GM19238 (cell line): ENCODE data around the gene ZSWIM4.
"Not testable (repeated sequence)": the region's sequence is repeated elsewhere in the genome, so short reads cannot be mapped to it uniquely, and the experiment has no call there.

ENCODE experiments used
- DNase-seq: peaks from one replicate; pipeline ENCODE4 v3.0.0; 2011; ENCODE audit warnings: low spot score; ENCODE audit not compliant: insufficient read length

The ZSWIM4 gene

GRCh38 chr19:13848798-13849676, 53.8 kb downstream of the ZSWIM4 start:
- DNase-seq: no peak

- no peak for DNase-seq
These were observed 55.0 kb downstream of the ZSWIM4 start for GRCh38 chr19:13849991-13850909.

DNA sequence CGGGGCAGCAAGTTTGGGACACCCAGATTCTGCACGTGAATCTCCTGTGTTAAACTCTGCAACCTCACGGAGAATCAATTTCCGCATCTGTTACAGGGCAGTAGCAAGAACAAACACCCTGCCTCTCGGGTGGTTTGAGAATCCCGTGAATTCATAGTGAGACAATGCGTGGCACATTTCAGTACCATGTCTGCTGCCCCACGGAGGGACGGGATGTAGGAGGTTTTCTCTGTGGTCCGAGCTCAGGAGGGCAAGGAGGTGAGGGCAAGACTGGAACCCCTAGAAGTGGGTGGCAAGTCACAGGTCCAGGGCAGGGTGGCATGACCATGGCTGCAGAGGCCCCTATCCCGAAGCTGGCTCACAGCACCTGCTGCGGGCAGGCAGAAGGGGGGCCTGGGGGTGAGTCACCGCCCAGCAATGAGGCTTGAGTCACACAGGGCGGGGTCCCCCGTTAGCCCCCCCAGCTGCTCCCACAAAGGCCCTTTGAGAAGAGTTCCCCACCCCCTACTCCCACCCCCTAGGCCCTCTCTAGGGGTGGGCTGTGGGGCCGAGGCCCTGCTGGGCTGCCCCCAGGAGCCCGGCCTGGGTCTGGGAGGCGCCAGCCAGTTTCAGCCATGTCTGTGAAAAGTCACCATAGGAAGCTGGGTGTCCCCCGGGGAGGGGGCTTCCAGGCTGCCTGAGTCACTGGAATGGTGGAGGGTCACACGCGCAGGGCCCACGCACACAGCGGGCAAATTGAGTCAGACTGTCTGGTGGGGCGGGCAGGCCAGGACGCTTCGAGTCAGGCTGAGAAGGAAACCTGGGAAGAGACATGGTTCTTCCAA, 55.9 kb downstream of the ZSWIM4 start:
- DNase-seq: no peak

DNA sequence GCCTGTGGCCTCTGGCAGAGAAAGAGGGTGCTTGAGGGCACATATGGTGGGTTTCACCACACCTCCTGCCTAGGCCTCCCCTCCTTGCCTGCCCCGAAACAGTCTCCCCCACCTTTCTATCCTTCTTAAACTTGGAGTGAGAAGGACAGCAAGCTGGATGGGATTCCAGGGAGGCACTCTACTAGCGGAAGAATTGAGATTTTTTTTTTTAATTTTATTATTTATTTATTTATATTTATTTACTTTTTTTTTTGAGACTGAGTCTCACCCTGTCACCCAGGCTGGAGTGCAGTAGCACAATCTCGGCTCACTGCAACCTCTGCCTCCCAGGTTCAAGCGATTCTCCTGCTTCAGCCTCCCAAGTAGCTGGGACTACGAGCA, 56.5 kb downstream of the ZSWIM4 start:
- not testable (repeated sequence) for DNase-seq

DNA sequence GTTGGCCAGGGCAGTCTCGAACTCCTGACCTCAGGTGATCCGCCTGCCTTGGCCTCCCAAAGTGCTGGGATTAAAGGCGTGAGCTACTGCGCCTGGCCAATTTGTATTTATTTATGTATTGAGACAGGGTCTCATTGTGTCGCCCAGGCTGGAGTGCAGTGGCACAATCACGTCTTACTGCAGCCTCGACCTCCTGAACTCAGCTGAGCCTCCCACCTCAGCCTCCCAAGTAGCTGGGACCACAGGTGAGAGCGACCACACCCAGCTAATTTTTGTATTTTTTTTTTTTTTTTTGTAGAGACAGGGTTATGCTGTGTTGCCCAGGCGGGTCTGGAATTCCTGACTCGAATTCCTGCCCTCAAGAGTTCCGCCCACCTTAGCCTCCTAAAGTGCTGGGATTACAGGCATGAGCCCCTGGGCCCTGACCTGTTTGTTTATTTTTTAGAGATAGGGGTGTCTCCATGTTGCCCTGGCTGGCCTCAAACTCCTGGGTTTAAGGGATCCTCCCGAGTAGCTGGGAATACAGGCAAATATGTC, 57.0 kb downstream of the ZSWIM4 start:
- DNase-seq: not testable (repeated sequence)

DNA sequence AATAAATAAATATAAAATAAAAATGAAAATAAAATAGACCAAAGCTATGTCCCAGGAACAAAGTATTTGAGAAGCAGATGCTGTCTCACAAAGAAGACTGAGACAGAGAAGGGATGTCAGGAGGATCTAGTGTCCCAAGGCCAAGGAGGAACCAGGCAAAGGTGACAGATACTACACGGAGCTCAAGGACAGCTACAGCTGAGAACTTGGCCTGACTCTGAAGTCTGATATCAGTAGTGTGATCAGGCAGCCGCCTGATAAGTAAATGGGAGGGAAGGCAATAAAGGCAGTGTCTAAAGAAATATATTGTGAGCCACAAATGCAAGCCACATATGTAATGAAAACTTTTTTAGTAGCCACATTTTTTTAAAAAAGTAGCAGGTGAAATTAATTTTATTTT, 61.3 kb downstream of the ZSWIM4 start:
- DNase-seq: no peak

GRCh38 chr19:13859361-13859880, 64.2 kb downstream of the ZSWIM4 start:
- no peak for DNase-seq

- DNase-seq: no peak
These were observed 65.6 kb downstream of the ZSWIM4 start for GRCh38 chr19:13860679-13861391.

DNA sequence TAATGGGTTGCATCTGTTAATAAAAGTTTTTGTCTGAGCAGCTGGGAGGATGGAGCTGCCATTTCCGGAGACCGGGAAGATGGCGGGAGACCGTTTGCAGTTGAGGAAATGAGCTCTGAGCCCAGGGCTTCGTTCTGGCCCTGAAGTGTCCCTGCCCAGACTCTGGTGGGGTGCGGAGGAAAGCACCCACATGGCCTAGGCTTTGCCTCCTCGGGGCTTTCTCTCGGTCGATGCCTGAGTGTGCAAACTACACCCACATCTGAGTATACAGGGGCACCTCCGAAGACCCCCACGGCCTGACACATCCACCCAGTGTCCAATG, 66.1 kb downstream of the ZSWIM4 start:
- no peak for DNase-seq

DNA sequence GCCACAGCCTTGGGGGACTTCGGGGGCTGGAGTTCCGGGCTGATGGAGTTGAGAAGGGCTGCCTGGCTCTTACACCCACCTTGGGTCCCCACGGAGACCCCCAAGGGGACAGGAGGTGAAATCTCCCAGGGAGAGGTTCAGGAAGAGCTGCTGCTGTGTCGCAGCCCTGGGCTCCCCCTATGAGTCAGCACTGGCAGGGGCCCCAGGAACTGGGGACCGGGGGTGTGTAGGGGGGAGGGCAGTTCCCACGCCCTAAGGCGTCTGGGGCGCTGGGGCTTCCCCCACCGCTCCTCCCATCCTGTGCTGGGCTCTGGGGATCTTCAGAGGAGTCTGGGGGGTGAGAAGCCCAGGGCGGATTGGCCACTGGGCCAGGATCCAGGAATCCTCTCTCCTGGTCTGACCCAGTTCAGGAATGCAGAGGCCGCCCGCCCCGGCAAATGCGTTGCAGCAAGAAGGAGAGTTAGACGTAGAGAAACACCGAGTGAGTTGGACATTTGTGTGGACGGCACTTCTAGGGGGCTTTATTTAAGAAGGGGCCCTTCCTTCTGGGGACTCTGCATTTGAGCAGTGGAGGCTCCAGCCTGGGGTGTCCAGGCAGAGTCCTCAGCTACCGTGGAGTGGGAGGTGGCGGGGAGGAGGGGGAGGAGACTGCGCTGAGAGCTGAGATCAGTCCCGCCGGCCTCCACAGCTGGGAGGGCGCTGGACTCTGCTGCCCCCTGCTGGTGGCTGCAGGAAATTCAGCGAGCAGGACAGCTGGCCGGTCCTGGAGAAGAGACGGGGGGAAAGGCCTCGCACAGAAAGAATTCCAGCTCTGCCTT, 66.7 kb downstream of the ZSWIM4 start:
- peak; percentile 95 for DNase-seq

DNA sequence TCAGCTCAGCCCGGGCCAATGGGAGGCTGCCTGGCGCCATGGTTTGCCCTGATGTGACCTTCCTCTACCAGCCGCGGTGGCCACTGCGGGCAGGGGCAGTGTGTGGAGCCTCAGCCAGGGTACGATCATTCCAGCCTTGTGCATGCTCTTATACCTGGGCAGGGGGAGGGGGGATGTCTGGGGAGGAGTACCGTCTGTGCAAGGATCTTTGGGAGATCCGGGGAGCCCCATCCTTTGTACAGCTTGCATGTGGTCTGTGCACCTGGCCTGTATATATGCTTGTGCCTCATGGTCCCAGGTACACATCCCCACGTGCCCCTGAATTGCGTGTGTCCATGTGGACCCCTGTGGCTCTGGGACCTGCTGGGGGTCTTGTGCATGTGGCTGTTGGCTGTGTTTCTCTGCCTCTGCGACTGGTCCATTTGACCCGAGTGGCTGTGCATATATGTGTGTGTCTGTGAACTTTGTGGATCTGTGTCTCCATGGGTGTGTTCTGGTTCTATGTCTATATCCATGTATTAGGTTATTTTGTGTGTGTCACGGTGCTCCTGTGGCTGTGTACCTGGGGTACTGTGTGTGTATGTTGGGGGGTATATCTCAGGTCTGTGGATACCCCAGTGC, 68.9 kb downstream of the ZSWIM4 start:
- DNase-seq: no peak

DNA sequence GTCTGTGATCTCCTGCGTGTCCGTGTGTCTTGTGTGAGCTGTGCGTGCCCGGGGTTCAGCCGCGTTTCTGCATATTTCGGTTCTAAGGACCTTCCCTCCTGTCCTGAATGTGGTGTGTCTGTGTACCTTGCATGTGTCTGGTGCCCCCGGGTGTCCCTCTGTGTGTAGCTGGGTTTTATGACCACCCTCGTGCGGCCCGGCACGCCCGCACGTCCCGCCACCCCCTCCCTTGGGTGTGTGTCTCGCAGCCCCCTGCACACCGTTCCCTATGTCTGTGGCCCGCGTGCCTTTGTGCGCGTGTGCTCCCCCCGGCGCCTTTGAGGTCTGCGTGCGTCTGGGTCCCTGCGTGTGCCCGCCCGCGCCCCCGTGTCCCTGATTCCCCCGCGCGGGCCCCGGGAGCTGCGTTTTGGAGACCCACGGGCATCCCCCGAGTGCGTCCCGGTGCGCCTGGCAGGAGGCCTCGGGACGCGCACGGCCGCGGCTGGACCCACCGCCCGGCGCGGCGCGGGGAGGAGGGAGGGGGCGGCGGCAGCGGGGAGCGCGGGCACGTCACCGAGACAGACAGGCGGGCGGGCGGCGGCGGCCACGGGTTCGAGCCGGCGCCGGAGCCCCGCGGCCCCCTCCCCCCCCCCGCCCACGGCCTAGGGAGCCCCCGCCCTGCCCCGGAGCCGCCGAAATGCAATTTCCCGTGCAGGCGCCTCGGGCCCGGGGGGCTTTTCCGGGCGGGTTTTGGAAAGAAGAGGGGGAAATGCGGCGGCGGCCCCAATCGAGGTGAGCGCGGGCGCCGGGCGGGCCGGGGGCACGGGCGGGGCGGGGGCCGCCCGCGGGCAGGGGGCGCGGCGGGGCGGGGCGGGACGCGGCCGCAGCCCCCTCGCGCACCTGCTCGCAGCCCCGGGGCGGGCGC, 69.7 kb downstream of the ZSWIM4 start:
- no peak for DNase-seq

- DNase-seq: no peak
These were observed 70.6 kb downstream of the ZSWIM4 start for GRCh38 chr19:13865571-13866462.

GRCh38 chr19:13866463-13867046, 71.3 kb downstream of the ZSWIM4 start:
- DNase-seq: no peak

DNA sequence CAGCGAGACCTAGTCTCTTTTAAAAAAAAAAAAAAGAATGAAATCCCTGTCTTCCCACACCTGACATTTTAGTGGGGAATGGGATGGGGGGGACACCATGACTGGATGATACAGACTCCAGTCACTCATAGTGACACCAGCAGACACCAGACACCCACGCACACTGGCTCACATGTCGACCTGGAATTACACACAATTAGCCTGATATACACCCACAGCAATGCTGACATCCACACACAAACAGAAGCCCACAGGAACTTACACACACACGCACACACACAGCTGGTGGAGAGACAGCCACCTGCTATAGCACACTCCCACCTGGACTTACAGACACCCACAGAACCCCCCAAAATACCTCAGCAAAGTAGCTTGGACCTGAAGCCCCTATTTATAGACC, 73.4 kb downstream of the ZSWIM4 start:
- no peak for DNase-seq

DNA sequence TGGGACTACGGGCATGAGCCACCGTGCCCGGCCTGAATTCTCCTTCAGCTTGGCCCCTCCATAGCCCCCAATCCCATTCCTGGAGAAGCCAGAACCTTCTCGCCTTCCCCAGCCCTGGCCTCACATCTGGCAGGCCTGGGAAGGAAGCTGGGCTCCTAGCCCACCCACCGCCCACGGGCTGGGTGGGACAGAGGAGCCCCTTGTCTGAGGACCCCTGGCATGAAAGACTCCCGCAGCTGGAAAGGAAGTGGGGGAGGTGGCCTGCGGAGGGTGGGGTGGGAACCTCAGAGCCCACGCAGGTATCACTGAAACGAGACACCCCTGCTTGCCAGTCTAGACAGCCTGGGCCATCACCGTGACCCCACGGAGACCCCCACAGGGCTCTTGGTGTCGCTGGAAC, 74.0 kb downstream of the ZSWIM4 start:
- no peak for DNase-seq

- no peak for DNase-seq
These were observed 75.6 kb downstream of the ZSWIM4 start for GRCh38 chr19:13870873-13871272.
